Posterior cingulate gyrus (tissue), 11 donors: ENCODE measurements around the gene USP1.

ENCODE experiments used
- DNase-seq, 10 donors: peaks; one replicate each; pipeline versions ENCODE4 v3.0.0 to v3.0.0-alpha.2; 2020 to 2021; ENCODE audit warnings: mixed read lengths in 3 of 10
- intact Hi-C: fragments of 100-400 bp; cut with DNase I; formaldehyde crosslinking; loops from one replicate; pipeline ENCODE4 v1.15.1; 2023

Gene USP1

GRCh38 chr1:62476525-62477219 lies 39.8 kb downstream of the USP1 start:
- intact Hi-C loops = no loop called here
- no peak for DNase-seq

- intact Hi-C loops = no loop called here
- no peak for DNase-seq
These were observed 44.8 kb downstream of the USP1 start for GRCh38 chr1:62481681-62482080.

- no peak for DNase-seq
These were observed 48.1 kb downstream of the USP1 start for GRCh38 chr1:62484824-62485468.

GRCh38 chr1:62487956-62488355 lies 51.1 kb downstream of the USP1 start:
- intact Hi-C loops = no loop called here
- no peak for DNase-seq

More at GRCh38 chr1:62484824-62485468, 48.1 kb downstream of the USP1 start:
- intact Hi-C loops = no loop called here

- intact Hi-C loops = no loop called here
- no peak for DNase-seq
These were observed 55.7 kb downstream of the USP1 start for GRCh38 chr1:62492521-62492920.

GRCh38 chr1:62493656-62494055 lies 56.8 kb downstream of the USP1 start:
- no peak for DNase-seq
- intact Hi-C loops = no loop called here

GRCh38 chr1:62494137-62494536 lies 57.3 kb downstream of the USP1 start:
- DNase-seq = no peak
- intact Hi-C loops = no loop called here

GRCh38 chr1:62500210-62500609 lies 63.4 kb downstream of the USP1 start:
- intact Hi-C loops = no loop called here

More at GRCh38 chr1:62500210-62500609, 63.4 kb downstream of the USP1 start:
- DNase-seq = no peak
